ENCODE measurements around the gene DGKB. TPM values are rescaled to one million over a fixed set of nuclear protein-coding genes. Genes with fewer than 3 reads are reported as not detected.

DGKB gene
- polyA plus RNA-seq, 2 of the 4 experiments (the other 2 are of a cell fraction) = 0.01 TPM; not detected in 1

- Histone ChIP-seq H3K4me2 (no peak overlapping the region), H3K27ac (no peak overlapping the region), H3K4me1 (no peaks in the 10 kb centered on the region), H3K9me3 (no peaks in the 10 kb centered on the region), H3K4me3 (no peak overlapping the region)
- 32% methylated on average over 3 of the region's 3 CpGs for WGBS (ENCODE audit: missing lambda C conversion rate)
- ChIA-PET CTCF (no interaction called here), POLR2A (no interaction called here)
- TF ChIP-seq, protein P1, sequence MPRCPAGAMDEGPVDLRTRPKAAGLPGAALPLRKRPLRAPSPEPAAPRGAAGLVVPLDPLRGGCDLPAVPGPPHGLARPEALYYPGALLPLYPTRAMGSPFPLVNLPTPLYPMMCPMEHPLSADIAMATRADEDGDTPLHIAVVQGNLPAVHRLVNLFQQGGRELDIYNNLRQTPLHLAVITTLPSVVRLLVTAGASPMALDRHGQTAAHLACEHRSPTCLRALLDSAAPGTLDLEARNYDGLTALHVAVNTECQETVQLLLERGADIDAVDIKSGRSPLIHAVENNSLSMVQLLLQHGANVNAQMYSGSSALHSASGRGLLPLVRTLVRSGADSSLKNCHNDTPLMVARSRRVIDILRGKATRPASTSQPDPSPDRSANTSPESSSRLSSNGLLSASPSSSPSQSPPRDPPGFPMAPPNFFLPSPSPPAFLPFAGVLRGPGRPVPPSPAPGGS (IDR thresholded peaks at IDR 0.05) = no peak
- no peak for TF ChIP-seq HOXB5 (CRISPR knock-in tag; IDR thresholded peaks at IDR 0.05)
- TF ChIP-seq EP300 (IDR thresholded peaks at IDR 0.05) = no peak
- no peak for TF ChIP-seq PHF8 (IDR thresholded peaks at IDR 0.05; ENCODE audit: borderline replicate concordance, low read depth)
- no peak for TF ChIP-seq PBX3 (IDR thresholded peaks at IDR 0.05)
- no peak for TF ChIP-seq MAFK (IDR thresholded peaks at IDR 0.05; ENCODE audit: partially characterized antibody)
- FAIRE-seq (no peak), DNase-seq (ENCODE audit: low read depth in 1 of 2, low spot score in 1 of 2) (no peak), ATAC-seq (no peak)
Measured at GRCh38 chr7:14576578-14576977, 326.0 kb downstream of the DGKB start.

DNA sequence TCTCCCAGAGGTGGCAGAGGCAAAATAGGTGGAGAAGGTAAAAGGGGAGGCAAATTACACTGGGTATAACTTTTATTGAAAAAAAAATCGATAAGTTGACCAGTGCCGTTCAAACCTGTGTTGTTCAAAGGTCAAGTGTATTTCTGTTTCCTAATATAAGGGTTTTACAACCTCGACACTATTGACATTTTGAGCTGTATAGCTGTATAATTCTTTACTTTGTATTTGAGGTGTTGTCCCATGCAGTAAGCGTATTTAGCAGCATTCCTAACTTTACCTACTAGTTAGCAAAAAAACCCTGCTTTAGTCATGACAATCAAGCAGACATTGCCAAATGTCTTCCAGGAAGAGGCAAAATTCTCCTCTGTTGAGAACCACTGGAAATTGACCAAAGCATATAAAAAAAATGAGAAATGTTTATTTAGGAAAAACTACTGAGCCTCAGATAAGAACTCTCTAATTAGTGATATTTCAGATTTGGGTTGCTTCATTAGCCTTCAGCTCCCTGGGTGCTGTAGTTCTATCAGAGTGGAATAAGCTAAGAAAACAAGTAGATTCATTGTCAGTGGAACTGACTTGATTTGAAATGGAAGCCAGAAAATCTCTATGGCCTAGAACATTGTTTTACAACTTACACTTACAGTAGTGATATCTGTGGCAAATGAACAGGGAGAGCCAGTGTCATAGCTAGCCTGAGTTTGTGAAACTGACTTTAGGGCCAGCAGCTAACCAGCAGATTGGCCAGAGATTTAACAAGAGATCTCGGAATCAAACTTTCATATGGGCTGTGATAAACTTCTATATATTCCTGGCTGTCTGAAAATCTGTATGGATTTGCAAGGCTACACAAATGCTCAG lies 331.6 kb downstream of the DGKB start:
- no peak overlapping the region for H3K27ac ChIP-seq
- no peaks in the 10 kb centered on the region for H3K4me1 ChIP-seq
- H3K9me3 ChIP-seq = peaks cover 4% of the 10 kb centered on the region; the same call in 1 of the 3 replicates
- no peak overlapping the region for H3K4me3 ChIP-seq
- ATAC-seq (no peak), DNase-seq (ENCODE audit: low read depth in 1 of 2, low spot score in 1 of 2) (no peak), FAIRE-seq (no peak)
- ChIA-PET POLR2A (no interaction called here), CTCF (no interaction called here)
- no peak for TF ChIP-seq ESRRA (IDR thresholded peaks at IDR 0.05; ENCODE audit: borderline replicate concordance, low read length)
- TF ChIP-seq CHD4 (IDR thresholded peaks at IDR 0.05; ENCODE audit: borderline replicate concordance) = no peak
- TF ChIP-seq JUN (IDR thresholded peaks at IDR 0.05) = no peak
- TF ChIP-seq NFE2L2 (conservative IDR thresholded peaks at IDR 0.05; ENCODE audit: low read length) = no peak
- TF ChIP-seq HOXA7 (CRISPR knock-in tag; IDR thresholded peaks at IDR 0.05) = no peak
- no peak for TF ChIP-seq SMC3 (IDR thresholded peaks at IDR 0.05)
- no peak for TF ChIP-seq CEBPB (IDR thresholded peaks at IDR 0.05)
- TF ChIP-seq PHF8 (IDR thresholded peaks at IDR 0.05; ENCODE audit: borderline replicate concordance, low read depth) = no peak
- TF ChIP-seq HOXB5 (CRISPR knock-in tag; IDR thresholded peaks at IDR 0.05) = no peak
- no peak for TF ChIP-seq POLR2AphosphoS2 (conservative IDR thresholded peaks at IDR 0.05; ENCODE audit: low read length)
- no peak for TF ChIP-seq CTCF (IDR thresholded peaks at IDR 0.05)
- no peak for TF ChIP-seq KDM1A (IDR thresholded peaks at IDR 0.05; ENCODE audit: low read depth)
- TF ChIP-seq HEYL (CRISPR knock-in tag; IDR thresholded peaks at IDR 0.05) = no peak
- WGBS (ENCODE audit: missing lambda C conversion rate) = 14% methylated on average over 5 of the region's 5 CpGs
- H3K4me2 ChIP-seq = no peak overlapping the region

DNA sequence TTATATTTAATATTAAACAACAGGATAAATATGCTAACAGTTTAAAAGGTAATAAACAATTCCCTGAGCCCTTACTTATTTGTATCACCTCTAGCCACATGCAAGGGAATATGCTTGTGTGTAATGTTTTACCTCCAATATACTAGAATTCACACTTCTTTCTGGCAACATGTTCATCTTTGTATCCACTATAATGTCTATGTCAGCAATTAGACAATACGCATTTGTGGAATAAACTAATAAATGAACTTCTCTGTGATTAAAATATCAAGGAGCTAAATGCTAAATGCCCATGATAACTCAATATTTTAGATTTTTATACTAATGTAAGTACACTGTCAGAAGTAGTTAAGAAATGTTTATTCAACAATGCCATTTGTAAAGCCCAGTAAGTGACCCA lies 350.5 kb downstream of the DGKB start:
- no peak for FAIRE-seq
- 76% methylated on average over 1 of the region's 1 CpG for WGBS (ENCODE audit: missing lambda C conversion rate)

More for the DNA sequence above, 350.5 kb downstream of the DGKB start:
- H3K4me2 ChIP-seq = no peak overlapping the region
- ChIA-PET POLR2A (no interaction called here), CTCF (no interaction called here)
- H3K4me1 ChIP-seq = no peaks in the 10 kb centered on the region
- no peak for TF ChIP-seq MYC (IDR thresholded peaks at IDR 0.05; ENCODE audit: borderline replicate concordance, low read length)
- no peak for TF ChIP-seq HDAC2 (IDR thresholded peaks at IDR 0.05)
- TF ChIP-seq MAFK (IDR thresholded peaks at IDR 0.05; ENCODE audit: partially characterized antibody) = peak; percentile 77
- H3K4me3 ChIP-seq = no peak overlapping the region
- H3K27ac ChIP-seq = no peak overlapping the region
- ATAC-seq (no peak), DNase-seq (ENCODE audit: low read depth in 1 of 2, low spot score in 1 of 2) (no peak)
- no peaks in the 10 kb centered on the region for H3K9me3 ChIP-seq

Measured in A549 (cell line).